H1 (cell line): Measurements from ENCODE around the gene ZNF629. TPM values are rescaled to one million over a fixed set of nuclear protein-coding genes. Genes with fewer than 3 reads are reported as not detected.
A peak's percentile ranks its signal among the peaks of the same experiment; 100 is the strongest.

Experiments used
- BACH1 ChIP-seq: IDR thresholded peaks from 2 replicates; pipeline ENCODE4 v1.6.1; 2012; ENCODE audit warnings: low read length, improper control_type of control experiment
- BCL11A ChIP-seq, 2 experiments: IDR thresholded peaks; one replicate each; pipeline ENCODE4 v1.6.1; 2011; ENCODE audit warnings: low read depth in 2 of 2, low read length in 2 of 2, mild to moderate bottlenecking in 2 of 2
- KDM4A ChIP-seq: IDR thresholded peaks from one replicate; pipeline ENCODE4 v1.7.1; 2012; ENCODE audit warnings: low read depth, mild to moderate bottlenecking, moderate library complexity, low read length, inconsistent platforms; ENCODE audit not compliant: severe bottlenecking
- SP2 ChIP-seq: IDR thresholded peaks from 2 replicates; pipeline ENCODE4 v1.6.1; 2012; ENCODE audit warnings: mild to moderate bottlenecking, low read length, inconsistent platforms
- polyA plus RNA-seq, 7 experiments: library from polyadenylated mRNA; depleted of rRNA in 3 of 7; stranded (reverse) in 5 of 7; unstranded in 2 of 7; fragments of >200 nt in 5 of 7; fragments of 200-250 nt in 2 of 7; gene quantifications; 1 replicate in 5 of 7; 2 replicates in 1 of 7; 4 replicates in 1 of 7; pipeline versions ENCODE4 v1.2.1 to v1.2.3, GENCODE V29; 2011 to 2013; ENCODE audit warnings: missing spikeins in 2 of 7, mixed read lengths in 2 of 7
- total RNA-seq: library from RNA; stranded (reverse); fragmentation: NEBNext Ultra II Directional; extraction: Animal tissue kit (Norgen Biotek cat#: 25700); gene quantifications from 2 replicates; pipeline ENCODE4 v1.2.1, GENCODE V29; 2021
- TF ChIP-seq, protein P1 (sequence below): fragments of 300-600 bp; sonication (generic); IDR thresholded peaks from 2 replicates; pipeline ENCODE4 v1.7.1; 2012; ENCODE audit warnings: low read length, moderate library complexity, mild to moderate bottlenecking, inconsistent platforms; ENCODE audit not compliant: insufficient replicate concordance
- TF ChIP-seq, protein P2 (sequence below): IDR thresholded peaks from 2 replicates; pipeline ENCODE4 v1.6.1; 2012; ENCODE audit warnings: low read length, inconsistent platforms
- TF ChIP-seq, protein P3 (sequence below): IDR thresholded peaks from 2 replicates; pipeline ENCODE4 v1.6.1; 2011; ENCODE audit warnings: low read depth, mild to moderate bottlenecking, low read length; ENCODE audit not compliant: insufficient read depth

The ZNF629 gene
- total and polyA plus RNA-seq, 2 of the 8 experiments (the other 6 are each of a cell fraction or from before 2014, with no cell fraction given) = 11.0 to 19.5 TPM

DNA sequence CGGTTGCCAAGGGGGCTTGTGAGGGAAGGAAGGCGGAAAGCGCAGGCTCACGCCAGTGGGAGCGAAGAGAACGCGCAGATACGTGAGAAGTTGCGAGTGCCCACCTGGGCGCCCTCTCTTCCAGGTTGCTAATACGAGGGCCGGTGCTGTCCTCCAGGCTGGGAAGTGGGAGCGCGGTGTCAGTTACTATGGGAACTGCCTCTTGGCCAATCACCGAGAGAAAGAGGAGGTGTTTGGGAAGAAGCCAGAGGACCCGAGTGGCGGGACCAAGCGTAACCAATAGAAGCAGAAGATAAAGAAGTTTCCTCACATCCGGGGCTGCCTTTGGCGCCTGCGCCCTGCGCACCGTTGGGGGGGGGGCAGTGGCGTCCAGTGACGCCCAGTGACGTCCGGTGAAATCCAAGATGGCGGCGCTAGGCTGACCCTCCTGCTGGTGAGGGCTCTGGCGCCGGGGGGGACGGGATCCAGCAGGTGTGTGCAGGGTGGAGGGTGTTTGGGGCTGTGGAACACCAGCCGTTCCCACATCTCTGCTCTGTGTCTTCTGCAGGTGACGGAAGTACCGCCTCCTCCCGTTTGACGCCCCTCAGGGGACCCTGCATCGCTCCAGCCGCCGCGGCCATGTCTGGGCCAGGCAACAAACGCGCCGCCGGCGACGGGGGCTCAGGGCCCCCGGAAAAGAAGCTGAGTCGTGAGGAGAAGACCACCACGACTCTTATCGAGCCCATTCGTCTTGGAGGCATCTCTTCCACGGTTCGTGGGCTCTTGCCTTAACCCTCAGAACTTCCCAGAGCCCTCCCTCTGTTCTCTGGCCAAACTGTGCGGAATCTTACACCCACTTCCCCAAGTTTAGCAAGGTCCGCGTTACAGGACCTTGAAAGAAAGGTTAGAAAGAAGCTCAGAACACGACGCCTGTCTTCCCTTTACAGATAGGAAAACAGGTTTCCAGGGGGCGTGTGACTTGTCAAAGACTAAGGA lies 24.8 kb downstream of the ZNF629 start, which contains the start of the genes CFAP119 and RNF40 (continued):
- TF ChIP-seq, protein P1, sequence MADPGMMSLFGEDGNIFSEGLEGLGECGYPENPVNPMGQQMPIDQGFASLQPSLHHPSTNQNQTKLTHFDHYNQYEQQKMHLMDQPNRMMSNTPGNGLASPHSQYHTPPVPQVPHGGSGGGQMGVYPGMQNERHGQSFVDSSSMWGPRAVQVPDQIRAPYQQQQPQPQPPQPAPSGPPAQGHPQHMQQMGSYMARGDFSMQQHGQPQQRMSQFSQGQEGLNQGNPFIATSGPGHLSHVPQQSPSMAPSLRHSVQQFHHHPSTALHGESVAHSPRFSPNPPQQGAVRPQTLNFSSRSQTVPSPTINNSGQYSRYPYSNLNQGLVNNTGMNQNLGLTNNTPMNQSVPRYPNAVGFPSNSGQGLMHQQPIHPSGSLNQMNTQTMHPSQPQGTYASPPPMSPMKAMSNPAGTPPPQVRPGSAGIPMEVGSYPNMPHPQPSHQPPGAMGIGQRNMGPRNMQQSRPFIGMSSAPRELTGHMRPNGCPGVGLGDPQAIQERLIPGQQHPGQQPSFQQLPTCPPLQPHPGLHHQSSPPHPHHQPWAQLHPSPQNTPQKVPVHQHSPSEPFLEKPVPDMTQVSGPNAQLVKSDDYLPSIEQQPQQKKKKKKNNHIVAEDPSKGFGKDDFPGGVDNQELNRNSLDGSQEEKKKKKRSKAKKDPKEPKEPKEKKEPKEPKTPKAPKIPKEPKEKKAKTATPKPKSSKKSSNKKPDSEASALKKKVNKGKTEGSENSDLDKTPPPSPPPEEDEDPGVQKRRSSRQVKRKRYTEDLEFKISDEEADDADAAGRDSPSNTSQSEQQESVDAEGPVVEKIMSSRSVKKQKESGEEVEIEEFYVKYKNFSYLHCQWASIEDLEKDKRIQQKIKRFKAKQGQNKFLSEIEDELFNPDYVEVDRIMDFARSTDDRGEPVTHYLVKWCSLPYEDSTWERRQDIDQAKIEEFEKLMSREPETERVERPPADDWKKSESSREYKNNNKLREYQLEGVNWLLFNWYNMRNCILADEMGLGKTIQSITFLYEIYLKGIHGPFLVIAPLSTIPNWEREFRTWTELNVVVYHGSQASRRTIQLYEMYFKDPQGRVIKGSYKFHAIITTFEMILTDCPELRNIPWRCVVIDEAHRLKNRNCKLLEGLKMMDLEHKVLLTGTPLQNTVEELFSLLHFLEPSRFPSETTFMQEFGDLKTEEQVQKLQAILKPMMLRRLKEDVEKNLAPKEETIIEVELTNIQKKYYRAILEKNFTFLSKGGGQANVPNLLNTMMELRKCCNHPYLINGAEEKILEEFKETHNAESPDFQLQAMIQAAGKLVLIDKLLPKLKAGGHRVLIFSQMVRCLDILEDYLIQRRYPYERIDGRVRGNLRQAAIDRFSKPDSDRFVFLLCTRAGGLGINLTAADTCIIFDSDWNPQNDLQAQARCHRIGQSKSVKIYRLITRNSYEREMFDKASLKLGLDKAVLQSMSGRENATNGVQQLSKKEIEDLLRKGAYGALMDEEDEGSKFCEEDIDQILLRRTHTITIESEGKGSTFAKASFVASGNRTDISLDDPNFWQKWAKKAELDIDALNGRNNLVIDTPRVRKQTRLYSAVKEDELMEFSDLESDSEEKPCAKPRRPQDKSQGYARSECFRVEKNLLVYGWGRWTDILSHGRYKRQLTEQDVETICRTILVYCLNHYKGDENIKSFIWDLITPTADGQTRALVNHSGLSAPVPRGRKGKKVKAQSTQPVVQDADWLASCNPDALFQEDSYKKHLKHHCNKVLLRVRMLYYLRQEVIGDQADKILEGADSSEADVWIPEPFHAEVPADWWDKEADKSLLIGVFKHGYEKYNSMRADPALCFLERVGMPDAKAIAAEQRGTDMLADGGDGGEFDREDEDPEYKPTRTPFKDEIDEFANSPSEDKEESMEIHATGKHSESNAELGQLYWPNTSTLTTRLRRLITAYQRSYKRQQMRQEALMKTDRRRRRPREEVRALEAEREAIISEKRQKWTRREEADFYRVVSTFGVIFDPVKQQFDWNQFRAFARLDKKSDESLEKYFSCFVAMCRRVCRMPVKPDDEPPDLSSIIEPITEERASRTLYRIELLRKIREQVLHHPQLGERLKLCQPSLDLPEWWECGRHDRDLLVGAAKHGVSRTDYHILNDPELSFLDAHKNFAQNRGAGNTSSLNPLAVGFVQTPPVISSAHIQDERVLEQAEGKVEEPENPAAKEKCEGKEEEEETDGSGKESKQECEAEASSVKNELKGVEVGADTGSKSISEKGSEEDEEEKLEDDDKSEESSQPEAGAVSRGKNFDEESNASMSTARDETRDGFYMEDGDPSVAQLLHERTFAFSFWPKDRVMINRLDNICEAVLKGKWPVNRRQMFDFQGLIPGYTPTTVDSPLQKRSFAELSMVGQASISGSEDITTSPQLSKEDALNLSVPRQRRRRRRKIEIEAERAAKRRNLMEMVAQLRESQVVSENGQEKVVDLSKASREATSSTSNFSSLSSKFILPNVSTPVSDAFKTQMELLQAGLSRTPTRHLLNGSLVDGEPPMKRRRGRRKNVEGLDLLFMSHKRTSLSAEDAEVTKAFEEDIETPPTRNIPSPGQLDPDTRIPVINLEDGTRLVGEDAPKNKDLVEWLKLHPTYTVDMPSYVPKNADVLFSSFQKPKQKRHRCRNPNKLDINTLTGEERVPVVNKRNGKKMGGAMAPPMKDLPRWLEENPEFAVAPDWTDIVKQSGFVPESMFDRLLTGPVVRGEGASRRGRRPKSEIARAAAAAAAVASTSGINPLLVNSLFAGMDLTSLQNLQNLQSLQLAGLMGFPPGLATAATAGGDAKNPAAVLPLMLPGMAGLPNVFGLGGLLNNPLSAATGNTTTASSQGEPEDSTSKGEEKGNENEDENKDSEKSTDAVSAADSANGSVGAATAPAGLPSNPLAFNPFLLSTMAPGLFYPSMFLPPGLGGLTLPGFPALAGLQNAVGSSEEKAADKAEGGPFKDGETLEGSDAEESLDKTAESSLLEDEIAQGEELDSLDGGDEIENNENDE = no peak
- TF ChIP-seq KDM4A = peak; percentile 40
- TF ChIP-seq, protein P2, sequence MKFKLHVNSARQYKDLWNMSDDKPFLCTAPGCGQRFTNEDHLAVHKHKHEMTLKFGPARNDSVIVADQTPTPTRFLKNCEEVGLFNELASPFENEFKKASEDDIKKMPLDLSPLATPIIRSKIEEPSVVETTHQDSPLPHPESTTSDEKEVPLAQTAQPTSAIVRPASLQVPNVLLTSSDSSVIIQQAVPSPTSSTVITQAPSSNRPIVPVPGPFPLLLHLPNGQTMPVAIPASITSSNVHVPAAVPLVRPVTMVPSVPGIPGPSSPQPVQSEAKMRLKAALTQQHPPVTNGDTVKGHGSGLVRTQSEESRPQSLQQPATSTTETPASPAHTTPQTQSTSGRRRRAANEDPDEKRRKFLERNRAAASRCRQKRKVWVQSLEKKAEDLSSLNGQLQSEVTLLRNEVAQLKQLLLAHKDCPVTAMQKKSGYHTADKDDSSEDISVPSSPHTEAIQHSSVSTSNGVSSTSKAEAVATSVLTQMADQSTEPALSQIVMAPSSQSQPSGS = no peak
- no peak for TF ChIP-seq BCL11A (IDR thresholded peaks at IDR 0.05; ENCODE audit: low read depth in 2 of 2, low read length in 2 of 2)
- TF ChIP-seq BACH1 = no peak
- TF ChIP-seq, protein P3, sequence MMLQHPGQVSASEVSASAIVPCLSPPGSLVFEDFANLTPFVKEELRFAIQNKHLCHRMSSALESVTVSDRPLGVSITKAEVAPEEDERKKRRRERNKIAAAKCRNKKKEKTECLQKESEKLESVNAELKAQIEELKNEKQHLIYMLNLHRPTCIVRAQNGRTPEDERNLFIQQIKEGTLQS = no peak
- no peak for TF ChIP-seq SP2
